Kasumi-1 (cell line): ENCODE results near the gene SUPT20H.
A peak's percentile ranks its signal among the peaks of the same experiment; 100 is the strongest.

Experiments
- DNase-seq, 2 experiments: peaks; one replicate each; lab custom pipeline; 2025; lab: John Stamatoyannopoulos, UW

The SUPT20H gene

DNA sequence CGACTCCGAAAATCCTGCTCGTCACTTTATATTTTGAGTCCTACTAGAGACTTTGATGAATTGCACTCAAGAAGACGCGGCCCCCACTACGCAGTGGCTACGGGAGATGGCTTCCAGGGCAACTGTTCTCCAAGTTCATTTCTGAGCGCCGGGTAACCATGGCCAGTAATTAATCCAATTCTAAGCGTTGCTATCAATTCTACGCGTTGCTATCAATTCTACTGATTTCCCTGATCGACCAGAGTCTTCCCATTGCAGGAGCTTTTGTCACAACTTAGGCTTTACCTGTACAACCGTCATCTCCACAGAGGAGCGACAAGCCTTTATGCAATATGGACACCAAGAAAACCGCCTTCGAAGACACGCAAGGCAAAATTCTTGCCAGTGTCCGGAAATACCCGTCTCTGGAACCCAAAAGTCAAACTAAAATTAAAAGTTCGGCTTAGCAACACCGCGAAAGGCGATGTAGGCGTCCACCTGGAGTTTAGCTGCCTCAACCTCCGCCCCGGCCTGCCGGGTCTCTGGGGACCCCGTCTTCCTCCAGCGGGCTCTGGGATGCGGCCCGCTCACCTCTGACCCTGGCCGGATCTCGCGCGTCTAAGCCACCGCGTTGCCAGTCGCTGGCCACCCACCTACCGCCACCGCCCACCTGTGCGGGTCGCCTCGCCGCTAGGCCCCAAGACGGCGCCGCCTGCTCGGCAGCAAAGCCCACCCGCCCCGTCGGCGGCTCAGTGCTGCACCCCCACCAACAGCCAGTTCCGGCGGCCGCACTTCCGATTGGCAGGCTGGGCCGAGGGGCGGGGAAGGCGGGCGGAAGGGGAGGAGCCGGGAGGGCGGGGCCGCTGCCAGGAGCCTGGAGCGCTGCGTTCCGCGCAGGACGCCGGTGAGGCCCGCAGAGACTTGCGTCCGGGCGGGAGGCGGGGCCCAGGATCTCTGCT, at the start of gene SUPT20H:
SUPT20H (minus strand) TSS at position 779 of the 938 bp plus-strand sequence. CDS start 8,198 bp downstream, outside the sequence.
- peak; percentile 54 to 71 for DNase-seq

DNA sequence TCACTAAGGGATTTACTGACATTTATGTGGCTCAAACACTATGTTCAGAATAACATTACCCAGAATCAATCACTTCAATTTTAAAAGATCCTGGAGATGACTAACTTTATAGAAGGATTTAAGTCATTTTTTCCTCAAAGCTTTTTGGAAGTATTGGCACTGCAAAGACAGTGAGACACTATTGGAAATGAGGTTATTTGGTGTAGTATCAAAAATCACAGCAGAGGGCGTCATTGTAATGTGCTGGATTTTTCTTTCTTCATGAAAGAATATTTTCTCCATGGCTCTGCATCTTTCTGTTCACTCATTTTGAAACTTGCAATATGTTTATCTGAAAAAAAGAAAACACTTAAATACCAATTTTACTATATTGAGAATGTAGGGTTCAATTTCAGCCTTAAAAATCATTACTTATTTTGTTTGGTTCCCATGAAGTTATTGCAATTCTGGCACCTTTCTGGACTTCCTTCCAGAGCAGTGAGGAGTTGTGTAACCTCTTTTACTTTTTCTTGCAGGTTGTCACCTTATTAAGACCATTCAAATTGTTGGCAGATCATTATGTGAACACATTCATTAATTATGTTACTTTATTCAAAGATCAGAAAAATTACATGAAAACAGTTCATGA, 49.7 kb upstream of the SUPT20H start:
- peak; percentile 8 to 52 for DNase-seq

DNA sequence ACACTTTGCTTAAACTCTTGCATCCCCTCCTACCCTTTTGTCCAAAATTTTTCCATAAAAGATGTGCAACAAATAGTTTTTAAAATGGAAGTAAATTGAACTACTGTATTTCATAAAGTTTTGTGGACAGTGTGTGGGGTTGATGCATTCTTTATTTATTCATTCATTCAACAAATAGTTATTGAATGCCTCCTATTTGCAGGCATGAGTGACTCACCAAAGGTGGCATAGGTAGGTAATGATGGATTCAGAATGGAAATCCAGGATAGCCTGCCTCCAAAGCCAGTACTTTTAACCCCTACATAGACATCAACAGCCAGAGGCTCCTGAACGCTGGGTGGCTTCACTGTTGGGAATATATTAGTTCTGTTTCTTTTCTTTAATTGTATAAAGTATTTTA, 48.4 kb upstream of the SUPT20H start:
- no peak for DNase-seq

DNA sequence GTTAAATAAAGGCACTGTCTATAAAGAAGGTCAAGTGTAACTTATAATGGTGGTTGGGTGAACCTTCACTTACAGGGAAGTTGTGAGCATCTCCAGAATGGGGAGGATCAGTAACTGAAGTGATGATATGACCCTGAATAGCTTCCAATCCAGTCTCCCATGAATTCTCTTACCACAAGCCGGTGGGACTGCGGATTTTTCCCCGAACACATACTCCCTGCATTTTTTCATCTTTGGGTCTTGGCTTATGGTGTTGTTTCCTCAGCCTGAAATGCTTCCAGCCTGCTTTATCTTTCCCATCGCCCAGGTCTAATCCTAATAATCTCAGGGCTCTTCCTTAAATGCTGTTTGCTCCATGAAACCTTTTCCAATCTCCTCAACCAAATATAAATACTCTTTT, 48.0 kb upstream of the SUPT20H start:
- no peak for DNase-seq

DNA sequence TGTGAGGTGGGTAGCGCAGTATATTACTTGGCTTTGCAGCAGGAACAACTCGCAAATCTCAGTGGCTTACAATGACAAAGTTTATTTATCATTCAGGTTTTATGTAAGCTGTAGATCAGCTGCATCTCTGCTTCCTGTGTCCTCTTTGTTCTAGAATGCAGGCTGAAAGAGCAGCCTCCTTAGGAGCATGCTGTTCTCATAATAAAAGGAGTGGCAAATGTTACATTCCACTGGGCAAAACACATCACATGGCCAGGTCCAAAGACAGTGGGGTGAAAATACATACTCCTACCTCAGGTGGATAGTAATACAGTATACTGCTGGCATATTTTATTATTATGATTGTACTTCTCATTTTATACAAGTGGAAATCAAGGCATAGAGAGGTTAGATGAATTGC, 47.2 kb upstream of the SUPT20H start:
- no peak for DNase-seq

DNA sequence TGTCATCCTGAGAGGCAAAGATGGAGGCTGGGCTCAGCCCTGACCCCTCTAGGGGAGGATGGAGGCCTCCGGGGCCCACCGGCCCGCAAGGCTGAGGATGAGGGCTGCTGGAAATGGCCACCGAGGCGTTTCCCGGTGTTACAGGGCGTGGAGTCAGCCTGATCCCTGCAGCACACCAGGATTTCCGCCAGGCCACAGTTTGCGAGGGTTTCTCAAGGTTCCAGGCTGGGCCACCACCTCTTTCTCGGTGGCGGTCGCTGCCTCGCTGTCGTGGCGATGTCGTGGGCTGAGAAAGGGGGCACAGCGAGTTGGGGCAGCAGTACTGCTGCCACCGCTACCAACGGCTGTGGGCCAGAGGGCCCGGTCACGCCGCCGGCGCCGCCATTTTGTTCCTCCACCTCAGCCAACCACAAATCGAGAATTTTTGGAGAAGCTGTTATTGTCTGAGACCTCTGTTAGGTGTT, 45.8 kb upstream of the SUPT20H start, which contains the start of gene CSNK1A1L:
CSNK1A1L (minus strand) TSS at position 414 of the 464 bp plus-strand sequence; CDS start at position 6, 408 bp downstream.
- no peak for DNase-seq

DNA sequence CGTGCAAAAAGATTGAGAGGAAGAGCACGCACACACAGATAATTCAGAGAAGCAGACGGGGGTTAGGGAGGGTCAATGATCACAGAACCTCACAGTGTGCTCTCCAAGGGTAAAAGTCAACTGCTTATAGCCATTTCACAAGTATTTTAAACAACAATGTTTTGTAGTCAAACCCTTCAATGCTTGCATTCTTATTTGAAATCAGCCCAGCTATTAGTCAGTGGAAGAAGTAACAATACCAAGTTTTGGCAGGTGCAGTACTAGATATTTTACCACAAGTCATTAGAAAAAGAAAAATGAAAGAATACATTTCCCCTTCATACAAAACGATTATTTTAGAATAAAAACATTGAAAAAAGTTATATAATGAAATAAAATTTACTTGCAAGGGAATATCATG, 43.4 kb upstream of the SUPT20H start:
- no peak for DNase-seq

DNA sequence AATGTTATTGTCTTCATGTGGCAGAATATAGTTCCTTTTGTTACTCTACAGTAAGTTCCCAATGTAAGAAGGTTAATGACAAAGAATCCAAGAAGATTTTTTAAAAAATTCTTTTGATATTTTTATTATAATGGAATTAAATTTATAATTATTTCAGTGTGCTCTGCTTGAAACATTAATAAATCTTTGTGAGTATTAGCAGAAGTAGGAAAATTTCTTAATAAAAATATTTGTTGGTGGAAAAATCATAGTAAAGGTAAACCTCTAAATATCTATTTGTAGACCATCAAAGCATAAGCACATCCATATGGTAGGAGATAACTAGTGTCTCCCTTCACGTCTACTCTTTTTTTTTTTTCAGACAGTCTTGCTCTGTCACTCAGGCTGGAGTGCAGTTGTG, 41.7 kb upstream of the SUPT20H start:
- no peak for DNase-seq

DNA sequence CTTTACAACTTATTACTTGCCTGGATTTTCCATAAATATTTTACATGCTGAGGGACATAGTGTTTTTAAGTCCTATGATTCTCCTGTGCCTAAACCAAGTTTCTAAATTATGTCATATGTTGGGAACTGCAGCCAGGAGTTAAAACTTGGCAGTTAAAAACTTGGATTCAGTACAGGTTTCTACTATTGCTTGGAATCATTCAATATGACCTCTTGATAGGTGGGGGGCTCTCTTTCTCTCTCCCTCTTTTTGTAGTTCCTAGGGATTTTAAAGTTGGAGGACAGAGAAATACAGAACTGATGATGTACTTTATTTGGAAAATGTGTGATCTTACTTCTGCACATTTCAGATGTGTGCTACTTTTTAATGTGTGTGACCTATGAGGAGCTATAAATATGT, 41.2 kb upstream of the SUPT20H start:
- no peak for DNase-seq

DNA sequence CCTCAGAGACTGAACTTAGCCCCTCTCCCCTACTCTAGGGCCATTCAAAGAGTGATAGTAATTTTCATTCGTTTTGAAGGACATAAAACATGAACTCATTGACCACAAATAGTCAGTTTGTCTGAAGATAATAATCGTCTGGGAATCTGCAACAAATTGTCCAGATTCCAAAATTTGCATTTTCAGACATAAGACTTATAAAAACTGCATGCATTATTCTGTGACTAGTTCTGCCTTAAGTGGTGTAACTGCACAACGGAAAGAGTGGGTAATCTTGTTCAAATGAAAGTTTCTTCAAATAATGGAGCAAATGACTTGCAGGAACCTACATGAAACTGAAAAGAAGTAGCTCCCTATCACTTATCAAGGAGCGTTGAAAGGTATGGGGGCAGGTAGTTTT, 37.6 kb upstream of the SUPT20H start:
- no peak for DNase-seq

DNA sequence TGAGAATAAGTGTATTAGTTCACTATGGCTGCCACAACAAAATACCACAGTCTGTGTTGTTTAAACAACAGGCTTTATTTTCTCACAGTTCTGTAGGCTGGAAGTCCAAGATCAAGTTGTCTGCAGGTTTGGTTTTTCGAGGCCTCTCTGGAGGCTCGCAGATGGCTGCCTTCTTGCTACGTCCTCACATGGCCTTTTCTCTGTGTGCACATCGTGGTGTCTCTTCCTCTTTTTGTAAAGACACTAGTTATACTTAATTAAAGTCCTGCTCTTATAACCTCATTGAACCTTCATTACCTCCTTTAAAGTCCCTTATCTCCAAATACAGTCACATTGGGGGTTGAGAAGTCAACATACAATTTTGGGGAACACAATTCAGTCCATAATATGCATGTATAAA, 35.4 kb upstream of the SUPT20H start:
- peak in 1 of 2 experiments; percentile 0 for DNase-seq

DNA sequence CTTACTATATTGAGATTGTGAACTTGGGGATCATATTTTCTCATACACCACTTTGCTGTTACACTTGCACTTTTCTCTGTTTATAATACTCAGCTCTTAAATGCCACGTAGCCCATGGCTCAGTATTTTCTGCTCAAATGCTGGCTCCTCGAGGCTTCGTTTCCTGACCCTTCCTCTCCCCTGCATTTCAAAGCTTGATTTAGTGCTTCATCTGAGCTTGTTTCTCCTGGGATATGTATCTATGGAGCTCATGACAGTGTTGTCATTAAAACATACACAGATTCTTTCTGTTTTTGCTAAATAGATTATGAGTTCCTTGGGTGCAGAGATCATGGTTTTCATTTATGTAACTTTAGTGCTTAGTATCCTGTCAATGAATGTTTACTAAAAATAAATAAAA, 34.6 kb upstream of the SUPT20H start:
- no peak for DNase-seq

DNA sequence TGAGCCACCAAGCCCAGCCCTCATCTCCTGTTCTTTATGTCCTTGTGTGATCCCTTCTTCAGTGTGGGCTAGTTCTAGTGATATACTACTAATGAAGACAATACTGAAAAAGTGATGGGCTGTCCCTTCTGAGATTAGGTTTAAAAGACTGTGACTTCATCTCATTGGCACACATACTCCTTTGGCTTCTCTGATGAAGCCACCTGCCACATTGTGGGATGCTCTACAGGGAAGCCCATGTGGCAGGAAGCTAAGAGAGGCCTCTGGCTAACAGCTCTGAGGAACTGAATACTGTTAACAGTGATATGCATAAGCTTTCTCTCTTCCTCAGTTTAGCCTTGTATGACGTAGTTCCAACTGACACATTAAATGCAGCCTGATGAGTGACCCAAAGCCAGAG, 32.3 kb upstream of the SUPT20H start:
- no peak for DNase-seq

DNA sequence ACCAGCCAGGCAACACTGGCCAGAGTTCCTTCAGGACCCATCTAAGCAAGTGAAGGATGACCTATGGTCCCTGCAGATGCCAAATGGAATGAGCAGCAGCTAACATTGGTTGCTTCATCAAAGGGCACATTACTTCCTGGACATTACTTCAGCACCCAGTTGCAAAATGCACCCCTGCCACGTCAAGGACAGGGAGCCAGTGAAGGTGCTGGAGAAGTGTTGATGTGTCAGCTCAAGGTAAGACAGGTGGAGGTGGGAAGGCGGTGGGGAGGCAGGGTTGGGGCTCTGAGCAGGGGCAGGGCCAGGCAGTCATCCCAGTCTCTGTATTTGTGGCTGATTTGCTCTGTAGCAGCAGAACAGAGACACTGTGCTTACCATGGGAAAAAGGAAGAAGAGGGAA, 31.4 kb upstream of the SUPT20H start:
- no peak for DNase-seq

DNA sequence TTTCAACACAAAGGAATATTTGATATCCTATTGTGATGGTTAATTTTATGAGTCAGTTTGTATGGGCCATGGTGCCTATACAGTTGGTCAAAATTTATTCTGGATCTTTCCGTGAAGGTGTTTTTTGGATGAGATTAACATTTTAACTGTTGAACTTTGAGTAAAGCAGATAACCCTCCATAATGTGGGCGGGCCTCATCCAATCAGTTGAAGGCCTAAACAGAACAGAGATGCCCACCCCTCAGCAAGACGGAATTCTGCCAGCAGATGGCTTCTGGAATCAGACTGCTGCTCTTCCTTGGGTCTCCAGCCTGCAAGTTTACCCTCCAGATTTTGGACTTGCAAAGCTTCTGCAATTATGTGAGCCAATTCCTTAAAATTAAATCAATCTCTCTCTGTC, 30.0 kb upstream of the SUPT20H start:
- DNase-seq, result no peak

DNA sequence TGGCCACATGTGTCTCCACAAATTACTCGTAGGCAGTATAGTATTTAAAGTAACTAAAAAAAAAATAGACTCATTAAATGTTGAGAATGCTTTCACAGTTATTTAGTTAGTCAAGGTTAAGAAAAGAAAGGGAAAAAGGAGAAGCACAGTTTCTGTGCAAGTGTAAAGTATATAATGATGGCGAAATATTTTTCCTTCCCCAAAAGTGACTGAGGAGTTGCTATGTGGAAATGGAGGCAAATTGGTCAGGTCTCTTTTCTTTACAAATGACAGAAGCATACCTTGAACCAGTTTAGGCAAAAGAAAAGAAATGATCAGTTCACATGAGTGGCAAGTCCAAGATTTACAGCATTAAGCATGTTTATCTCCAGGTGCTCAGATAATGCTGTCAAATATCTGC, 28.0 kb upstream of the SUPT20H start:
- DNase-seq, result peak; percentile 31 to 39

DNA sequence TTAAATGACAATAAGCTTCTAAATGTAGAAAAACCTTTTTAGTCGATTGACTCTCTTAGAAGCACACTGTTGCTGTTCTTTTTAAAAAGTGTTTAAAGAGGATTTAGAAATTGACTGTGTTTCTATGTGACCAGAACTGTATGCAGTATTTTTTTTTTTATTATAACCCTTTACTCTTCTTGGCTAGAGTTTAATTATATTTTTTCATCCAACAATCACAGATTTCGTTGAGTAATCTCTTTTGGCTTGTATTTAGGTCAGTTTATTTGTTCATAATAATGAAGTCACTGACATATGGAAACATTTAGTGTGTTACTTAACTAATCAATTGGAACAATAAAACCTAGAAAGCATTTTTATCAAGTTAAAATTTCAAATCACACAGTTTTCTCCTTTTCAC, 26.1 kb upstream of the SUPT20H start:
- no peak for DNase-seq

DNA sequence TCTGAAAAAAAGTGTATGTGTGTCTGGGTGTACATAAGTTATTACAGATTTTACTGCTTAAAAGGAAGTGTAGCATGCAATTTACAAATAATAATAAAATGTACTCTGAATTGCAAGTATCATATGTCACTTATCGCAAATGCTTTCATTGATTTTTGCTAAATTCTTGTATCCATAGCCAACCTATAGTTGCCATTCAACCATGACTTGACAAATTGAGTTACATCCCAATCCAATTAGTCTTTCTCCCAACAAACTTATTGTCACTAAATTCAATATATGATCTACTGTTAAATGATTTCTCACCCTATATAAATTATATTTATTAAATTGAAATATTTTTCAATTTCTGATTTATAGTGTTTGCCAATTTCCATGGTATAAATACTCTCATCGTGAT, 17.3 kb upstream of the SUPT20H start:
- no peak for DNase-seq

DNA sequence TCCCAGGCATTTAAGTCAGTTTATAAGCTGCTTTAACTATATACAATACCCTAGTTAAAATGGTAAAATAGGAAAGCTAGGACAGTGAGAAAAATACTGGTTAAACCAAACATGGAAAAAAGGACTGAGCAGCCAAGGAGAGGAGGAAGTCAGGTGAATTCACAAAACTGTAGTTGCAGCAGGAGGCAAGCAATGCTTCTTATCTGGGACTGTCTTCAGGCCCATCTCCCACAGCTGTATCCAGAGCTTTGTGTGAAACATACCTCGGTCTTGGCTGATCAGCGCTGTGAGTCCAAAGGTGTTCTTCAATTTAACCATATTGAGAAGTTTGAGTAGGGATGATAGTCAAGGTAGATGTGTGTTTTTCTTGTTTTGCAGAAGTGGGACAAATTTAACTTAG, 15.7 kb upstream of the SUPT20H start:
- no peak for DNase-seq

DNA sequence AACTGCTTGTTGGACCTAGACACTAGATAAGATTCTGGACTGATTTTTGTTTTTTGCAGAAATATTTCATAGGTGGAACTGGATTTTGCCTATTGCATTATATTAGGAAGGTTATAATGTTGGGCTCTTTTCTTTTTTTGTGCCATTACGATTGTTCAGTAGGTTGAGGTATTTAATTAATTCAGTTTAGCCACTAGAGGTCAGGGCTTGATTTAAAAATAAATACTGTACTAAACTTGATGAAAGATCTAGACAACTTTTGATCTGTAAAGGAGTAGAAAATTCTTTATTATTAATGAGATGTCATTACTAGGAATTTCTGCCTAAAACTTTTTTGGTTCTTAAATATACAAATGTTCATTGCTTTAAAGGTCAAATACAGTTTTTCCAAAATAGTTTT, 15.2 kb upstream of the SUPT20H start:
- DNase-seq, result peak; percentile 5 to 61

DNA sequence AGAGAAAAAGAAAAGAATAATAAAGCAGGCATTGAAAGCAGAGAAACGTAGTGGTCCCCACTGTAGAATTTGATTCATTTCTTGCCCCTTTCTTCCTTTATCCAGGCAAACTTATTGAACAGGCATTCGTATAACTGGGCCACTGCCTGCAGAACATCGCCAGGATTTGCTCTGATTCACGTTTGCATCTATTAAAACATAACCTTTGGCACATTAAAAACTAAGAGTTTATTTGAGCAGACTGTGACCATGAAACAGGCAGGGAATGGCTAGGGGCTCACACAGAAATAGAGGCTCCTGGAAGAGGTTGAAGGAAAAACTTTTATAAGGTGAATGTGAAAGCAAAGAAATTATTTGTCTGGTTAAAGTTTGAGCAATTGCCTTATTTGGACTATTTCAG, 12.5 kb upstream of the SUPT20H start:
- no peak for DNase-seq

DNA sequence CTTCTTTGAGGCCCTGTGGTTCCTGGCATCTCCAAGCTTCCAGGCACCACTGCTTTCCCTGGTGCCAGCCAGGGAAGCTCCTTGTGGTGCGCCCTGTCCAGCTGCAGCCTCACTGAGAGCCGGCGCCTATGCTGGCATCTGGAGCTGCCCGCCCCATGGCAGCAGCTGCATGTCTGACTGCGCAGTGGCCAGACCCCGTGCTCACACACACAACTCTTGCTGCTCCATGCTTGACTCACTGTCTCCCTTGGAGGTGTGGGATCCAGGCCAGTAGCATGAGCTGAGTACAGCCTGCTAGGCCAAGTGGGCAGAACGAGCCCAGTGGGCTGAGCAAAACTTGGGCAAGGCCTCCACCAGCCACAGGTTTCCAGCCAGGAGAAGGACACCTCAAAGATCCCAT, 11.5 kb upstream of the SUPT20H start:
- no peak for DNase-seq

DNA sequence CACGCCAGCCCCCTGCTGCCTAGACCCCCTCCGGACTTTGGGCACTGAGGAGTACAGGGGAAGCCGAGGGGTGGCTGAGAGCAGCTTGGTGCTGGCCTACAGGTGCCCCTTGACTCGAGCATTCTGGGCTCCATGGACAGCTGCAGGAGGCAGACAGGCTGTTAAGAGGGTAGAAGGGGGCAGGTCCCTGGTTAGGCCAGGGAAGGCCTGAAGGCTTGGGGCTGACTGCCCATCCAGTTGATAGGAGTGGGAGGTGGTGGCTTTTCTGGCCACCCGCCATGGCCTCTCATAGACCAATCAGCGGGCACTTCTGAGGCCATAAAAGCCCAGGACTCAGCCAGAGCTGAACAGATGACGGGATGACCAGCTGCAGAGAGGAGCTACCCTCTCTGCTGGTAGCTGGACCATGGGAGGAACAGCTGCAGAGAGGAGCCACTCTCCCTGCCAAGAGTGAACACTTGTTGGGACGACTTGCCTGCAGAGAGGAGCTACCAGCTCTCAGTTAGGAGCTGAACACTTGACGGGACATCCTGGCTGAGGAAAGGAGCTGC, 10.7 kb upstream of the SUPT20H start:
- DNase-seq, result no peak
